NCI-H2227 (cell line): ENCODE results near the gene GPR22.

ENCODE experiments used
- DNase-seq: peaks from one replicate; lab custom pipeline; 2025; ENCODE audit not compliant: unreplicated experiment; lab: John Stamatoyannopoulos, UW

Gene GPR22

DNA sequence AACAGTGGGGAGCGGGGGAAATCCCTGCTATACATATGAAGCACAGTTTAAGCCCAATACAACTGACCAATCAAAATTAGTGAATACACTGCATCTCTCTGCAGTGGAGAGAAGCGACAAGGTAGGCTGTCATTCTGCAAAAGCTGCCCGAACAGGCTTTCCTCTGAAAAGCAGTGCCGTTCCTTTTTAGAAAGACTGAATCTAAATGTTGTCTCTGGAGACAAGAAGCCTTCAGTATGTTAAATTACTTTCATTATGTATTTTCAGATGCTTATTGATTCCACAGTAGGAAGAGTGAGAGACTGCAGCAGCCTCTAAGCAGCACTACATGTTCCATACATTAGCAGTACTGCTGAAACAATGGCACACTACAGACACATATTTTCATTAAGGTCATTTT is at the start of gene GPR22:
Gene GPR22, plus strand, starts transcription at position 129 of the 400 bp plus-strand sequence. CDS start 4,004 bp downstream, outside the sequence.
- DNase-seq = peak; percentile 29

DNA sequence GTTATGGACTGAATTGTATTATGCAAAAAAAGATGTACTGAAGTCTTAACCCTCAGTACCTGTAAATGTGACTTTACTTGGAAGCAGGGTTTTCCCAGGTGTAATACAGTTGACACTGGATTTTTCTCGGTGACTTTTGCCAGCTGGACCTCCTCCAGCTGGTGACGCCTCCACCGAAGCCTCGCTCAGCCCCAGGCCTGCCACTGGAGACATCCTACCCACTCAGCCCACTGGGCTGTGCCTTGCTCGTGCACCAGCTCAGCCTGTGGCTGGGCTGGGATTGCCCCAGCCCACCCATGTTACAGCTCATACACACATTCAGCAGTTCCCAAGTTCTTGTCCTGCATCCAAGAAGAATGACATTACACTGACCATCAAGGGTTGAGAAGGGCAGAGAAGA is 42.4 kb upstream of the GPR22 start:
- DNase-seq = no peak

DNA sequence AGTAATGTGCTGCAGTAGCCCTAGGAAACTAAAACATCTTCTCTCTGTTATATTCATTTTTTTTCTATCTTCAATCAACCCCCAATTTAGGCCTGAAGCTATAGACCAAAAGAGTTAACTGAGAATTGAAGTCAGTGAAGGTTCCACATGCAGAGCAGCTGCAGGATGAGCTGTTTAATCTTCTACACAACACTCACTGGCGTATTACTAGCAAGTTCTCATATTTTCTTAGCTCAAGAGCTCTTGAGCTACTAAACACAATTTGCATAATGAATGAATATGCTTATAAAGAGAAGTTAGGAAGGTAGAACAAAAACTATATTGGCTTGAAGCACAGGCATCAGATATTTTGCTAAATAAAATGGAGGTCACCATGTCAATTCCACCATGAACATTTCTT is 41.2 kb upstream of the GPR22 start:
- DNase-seq = no peak

DNA sequence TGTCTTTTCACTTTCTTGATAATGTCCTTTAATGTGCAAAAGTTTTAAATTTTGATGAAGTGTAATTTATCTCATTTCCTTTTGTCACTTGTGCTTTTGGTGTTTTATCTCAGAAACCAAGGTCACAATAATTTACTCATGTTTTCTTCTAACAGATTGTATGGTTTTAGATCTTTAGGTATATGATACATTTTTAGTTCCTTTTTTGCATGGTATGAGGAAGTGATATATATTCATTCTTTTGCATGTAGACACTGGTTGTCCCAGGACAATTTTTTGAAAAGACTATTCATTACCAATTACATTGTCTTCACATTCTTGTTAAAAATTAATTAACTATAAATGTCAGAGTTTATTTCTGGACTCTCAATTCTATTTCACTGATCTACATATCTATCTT is 39.8 kb upstream of the GPR22 start:
- DNase-seq = no peak

GRCh38 chr7:107432261-107432660 is 37.6 kb upstream of the GPR22 start:
- no peak for DNase-seq

- DNase-seq = no peak
Observed at GRCh38 chr7:107435749-107436148, 34.1 kb upstream of the GPR22 start.

DNA sequence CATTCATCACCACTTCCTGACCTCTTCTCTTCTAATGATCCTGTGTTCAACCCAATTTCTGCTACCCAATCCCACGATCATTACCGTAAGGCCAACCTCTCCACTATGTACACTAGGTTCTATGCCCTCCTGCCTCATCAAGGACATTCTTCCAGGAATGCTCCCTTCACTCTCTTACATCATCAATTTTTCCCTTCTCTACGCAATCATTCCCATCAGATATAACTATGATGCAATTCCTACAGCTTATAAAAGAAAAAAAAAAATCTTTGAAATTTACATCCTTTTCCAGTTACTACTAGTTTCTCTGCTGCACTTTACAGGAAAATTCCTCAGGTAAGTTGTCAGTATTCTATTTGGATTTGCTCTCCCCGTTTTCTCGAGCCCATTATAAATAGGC is 30.8 kb upstream of the GPR22 start:
- DNase-seq = no peak

DNA sequence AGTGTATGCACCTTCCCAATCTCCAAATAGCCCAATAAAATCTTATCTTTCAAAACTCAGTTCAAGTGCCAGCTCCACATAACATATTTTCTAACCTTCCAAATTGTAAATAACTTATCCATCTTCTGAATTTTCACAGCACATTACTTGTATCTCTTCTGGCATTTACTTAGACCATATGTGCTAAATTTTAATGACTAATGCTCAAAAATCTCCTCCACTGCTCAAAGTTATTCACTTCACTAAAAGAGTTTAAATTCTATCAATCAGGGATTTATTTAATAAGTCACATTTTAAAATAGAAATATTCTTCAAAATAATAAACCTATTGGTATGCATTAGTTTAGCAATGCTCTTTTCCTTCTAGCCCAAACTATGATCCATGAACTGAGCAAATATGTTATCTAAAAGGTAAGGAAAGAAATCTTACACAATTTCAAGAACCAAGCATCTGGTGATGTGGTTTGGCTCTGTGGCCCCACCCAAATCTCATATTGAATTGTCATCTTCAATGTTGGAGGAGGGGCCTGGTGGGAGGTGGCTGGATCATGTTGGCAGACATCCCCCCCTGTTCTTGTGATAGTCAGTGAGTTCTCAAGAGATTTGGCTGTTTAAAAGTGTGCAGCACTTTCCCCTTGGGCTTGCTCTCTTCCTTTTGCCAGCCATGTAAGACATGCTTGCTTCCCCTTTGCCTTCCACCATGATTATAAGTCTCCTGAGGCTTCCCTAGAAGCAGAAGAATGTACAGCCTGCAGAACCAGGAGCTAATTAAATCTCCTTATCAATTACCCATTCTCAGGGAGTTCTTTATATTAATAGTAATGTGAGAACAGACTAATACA is 28.1 kb upstream of the GPR22 start:
- no peak for DNase-seq

DNA sequence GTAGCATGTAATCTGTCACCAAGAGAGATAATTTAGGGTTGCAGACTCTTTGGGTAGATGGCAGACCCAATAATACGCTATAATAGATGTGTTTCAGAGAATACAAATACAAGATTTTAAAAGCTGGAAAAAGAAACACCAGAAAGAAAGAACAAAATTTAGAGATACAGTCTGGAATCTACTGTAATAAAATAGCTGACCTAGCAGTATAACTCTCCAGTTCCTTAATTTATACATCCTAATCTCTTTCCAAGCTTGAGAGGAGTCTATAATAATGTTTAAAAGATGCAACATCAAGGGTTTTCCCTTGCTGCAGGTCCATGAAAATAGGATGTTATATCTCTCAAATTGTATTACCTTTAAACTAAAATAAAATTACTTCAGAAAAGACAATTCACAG is 27.2 kb upstream of the GPR22 start:
- DNase-seq = no peak

GRCh38 chr7:107446531-107446930 is 23.3 kb upstream of the GPR22 start:
- no peak for DNase-seq

DNA sequence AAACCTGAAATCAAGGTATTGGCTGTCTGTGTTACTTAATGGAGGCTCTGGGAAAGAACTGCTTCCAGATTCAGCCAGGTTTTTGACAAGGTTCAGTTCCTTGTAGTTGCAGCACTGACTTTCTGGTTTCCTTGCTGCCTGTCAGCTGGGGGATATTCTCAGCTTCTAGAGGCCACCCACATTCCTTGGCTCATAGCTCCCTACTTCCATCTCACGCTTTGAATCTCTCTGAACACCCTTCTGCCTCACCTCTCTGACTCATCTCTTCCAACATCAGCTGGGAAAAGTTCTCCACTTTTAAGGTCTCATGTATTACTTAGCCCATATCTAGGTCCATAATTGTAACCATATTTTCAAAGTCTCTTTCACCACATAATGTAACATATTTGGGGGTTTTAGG is 22.9 kb upstream of the GPR22 start:
- DNase-seq = no peak

GRCh38 chr7:107450970-107451369 is 18.9 kb upstream of the GPR22 start:
- no peak for DNase-seq

- no peak for DNase-seq
Observed at GRCh38 chr7:107453388-107453787, 16.5 kb upstream of the GPR22 start.

DNA sequence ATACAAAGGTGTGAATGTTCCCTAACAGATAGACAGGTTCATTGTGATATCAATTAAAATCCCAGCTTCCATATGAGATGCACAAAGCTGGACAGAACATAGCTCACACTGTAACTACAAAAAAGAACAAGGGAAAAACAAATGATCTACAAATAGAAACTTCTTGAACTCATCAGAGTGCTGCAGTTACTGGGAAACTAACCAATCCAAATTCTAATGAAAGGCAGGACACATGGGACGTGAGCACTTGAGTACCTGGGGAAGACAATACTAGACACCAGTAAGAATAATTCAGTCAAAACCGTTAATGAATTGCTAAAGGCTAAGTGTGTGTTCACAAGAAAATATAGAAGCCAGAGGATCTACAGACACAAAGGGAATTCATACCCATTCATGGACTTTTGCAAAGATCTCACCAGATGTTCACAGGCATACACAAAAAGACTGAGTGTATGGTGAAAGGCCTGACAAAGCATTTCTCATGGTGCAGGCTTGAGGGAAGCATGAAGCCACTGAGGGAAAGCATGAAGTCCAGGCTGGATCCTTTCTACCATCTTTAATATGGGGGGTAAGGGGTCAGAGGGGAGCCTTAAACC is 7.8 kb upstream of the GPR22 start:
- no peak for DNase-seq

GRCh38 chr7:107463139-107464078 is 6.4 kb upstream of the GPR22 start:
- peak; percentile 77 for DNase-seq

- DNase-seq = no peak
Observed at GRCh38 chr7:107464666-107465226, 5.1 kb upstream of the GPR22 start.

- DNase-seq = no peak
Observed at GRCh38 chr7:107467972-107468371, 1.9 kb upstream of the GPR22 start.

- no peak for DNase-seq
Observed at GRCh38 chr7:107468824-107469223, 1.0 kb upstream of the GPR22 start.

GRCh38 chr7:107471292-107472070 is 1.6 kb downstream of the GPR22 start:
- DNase-seq = no peak

DNA sequence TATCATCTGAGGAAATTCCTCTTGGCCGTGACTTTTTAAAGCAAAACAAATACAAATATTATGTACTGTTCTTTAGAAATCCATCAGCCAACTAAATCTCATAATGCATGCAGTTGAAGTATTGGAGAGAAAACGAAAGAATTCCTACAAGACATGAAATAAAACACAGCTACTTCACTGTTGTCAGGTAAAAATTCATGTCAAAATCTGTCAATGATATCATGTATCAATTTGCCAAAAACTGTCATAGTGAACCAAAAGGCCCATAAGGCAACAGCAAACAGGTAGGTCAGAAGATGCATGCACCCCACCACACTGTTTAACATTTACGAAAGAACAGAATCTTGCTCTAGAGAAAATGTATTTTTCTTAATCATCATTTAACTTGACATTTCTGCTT is 2.3 kb downstream of the GPR22 start:
- DNase-seq = no peak
